Keratinocyte (primary cell): ENCODE measurements around the gene CHCHD1. TPM values are rescaled to one million over a fixed set of nuclear protein-coding genes. Genes with fewer than 3 reads are reported as not detected.
A peak's percentile ranks its signal among the peaks of the same experiment; 100 is the strongest.

Source experiments
- DNase-seq: peaks from one replicate; pipeline ENCODE4 v3.0.0-alpha.2; 2011; ENCODE audit warnings: low read depth, missing footprints, low spot score
- FAIRE-seq: peaks from 2 replicates; lab custom pipeline; 2011; peaks lifted over from hg19 to GRCh38; lab: Jason Lieb, UNC
- H2AFZ ChIP-seq: 2 replicates; pipeline ENCODE4 v1.6.0; 2012; ENCODE audit warnings: low read length, control low read depth, inconsistent platforms; ENCODE audit not compliant: control insufficient read depth
- H3K27ac ChIP-seq: 2 replicates; pipeline ENCODE4 v1.5.1; 2011; ENCODE audit warnings: low read length; ENCODE audit not compliant: control insufficient read depth, insufficient read depth
- H3K27me3 ChIP-seq: 3 replicates; pipeline ENCODE4 v1.6.0; 2011; ENCODE audit warnings: low read length; ENCODE audit not compliant: control insufficient read depth, insufficient read depth; ENCODE audit errors: extremely low read depth
- H3K36me3 ChIP-seq, 2 experiments: 2 replicates in 1 of 2; 3 replicates in 1 of 2; pipeline ENCODE4 v1.5.1; 2011; ENCODE audit warnings: low read length in 2 of 2, mild to moderate bottlenecking in 1 of 2; ENCODE audit not compliant: control insufficient read depth in 2 of 2, insufficient read depth in 2 of 2; ENCODE audit errors: extremely low read depth in 1 of 2
- H3K4me1 ChIP-seq: 3 replicates; pipeline ENCODE4 v1.5.1; 2011; ENCODE audit warnings: low read length; ENCODE audit not compliant: control insufficient read depth, insufficient read depth; ENCODE audit errors: extremely low read depth
- H3K4me2 ChIP-seq: 3 replicates; pipeline ENCODE4 v1.6.0; 2011; ENCODE audit warnings: low read depth, low read length; ENCODE audit not compliant: control insufficient read depth, insufficient read depth; ENCODE audit errors: extremely low read depth
- H3K4me3 ChIP-seq, 3 experiments: fragments of 200-600 bp in 1 of 3; sonication (generic) in 1 of 3; 2 replicates in 2 of 3; 3 replicates in 1 of 3; pipeline ENCODE4 v1.5.1; 2011 to 2016; ENCODE audit warnings: low read length in 3 of 3, mild to moderate bottlenecking in 3 of 3, control low read depth in 2 of 3, inconsistent platforms in 1 of 3, low read depth in 1 of 3, mixed read lengths in 1 of 3, mixed run types in 1 of 3, moderate library complexity in 1 of 3; ENCODE audit not compliant: control insufficient read depth in 2 of 3, insufficient read depth in 2 of 3; ENCODE audit errors: extremely low read depth in 1 of 3
- H3K79me2 ChIP-seq: 2 replicates; pipeline ENCODE4 v1.6.0; 2012; ENCODE audit warnings: low read length; ENCODE audit not compliant: control insufficient read depth, insufficient read depth
- H3K9ac ChIP-seq: 3 replicates; pipeline ENCODE4 v1.6.0; 2011; ENCODE audit warnings: low read length; ENCODE audit not compliant: control insufficient read depth, insufficient read depth; ENCODE audit errors: extremely low read depth
- H3K9me1 ChIP-seq: 3 replicates; pipeline ENCODE4 v1.6.0; 2011; ENCODE audit warnings: low read length; ENCODE audit not compliant: control insufficient read depth, insufficient read depth; ENCODE audit errors: extremely low read depth
- H3K9me3 ChIP-seq: 2 replicates; pipeline ENCODE4 v1.5.1; 2012; ENCODE audit warnings: low read depth, low read length; ENCODE audit not compliant: control insufficient read depth
- H4K20me1 ChIP-seq: 3 replicates; pipeline ENCODE4 v1.6.0; 2011; ENCODE audit warnings: low read length; ENCODE audit not compliant: control insufficient read depth, insufficient read depth; ENCODE audit errors: extremely low read depth
- EZH2 ChIP-seq: IDR thresholded peaks from one replicate; pipeline ENCODE4 v1.6.1; 2012; ENCODE audit warnings: inconsistent platforms, mild to moderate bottlenecking, low read length, moderate library complexity
- dilution Hi-C: fragments of 300-500 bp; cut with MboI; formaldehyde crosslinking; loops from one replicate; pipeline ENCODE4 v1.7.0; 2020; ENCODE audit warnings: low sequenced_read_pairs; ENCODE audit not compliant: extremely low pct_ligation_motif_present
- polyA plus RNA-seq, 5 experiments: library from polyadenylated mRNA; depleted of rRNA in 3 of 5; stranded (reverse) in 3 of 5; stranded (forward) in 1 of 5; unstranded in 1 of 5; fragments of >200 nt; gene quantifications; 1 replicate in 1 of 5; 2 replicates in 3 of 5; 3 replicates in 1 of 5; pipeline versions ENCODE4 v1.2.1 to v1.2.3, GENCODE V29; 2011 to 2012; ENCODE audit warnings: missing spikeins in 2 of 5, low read depth in 1 of 5, low replicate concordance in 1 of 5
- TF ChIP-seq, protein P1 (sequence below), 3 experiments: IDR thresholded peaks in 1 of 3; conservative IDR thresholded peaks in 1 of 3; optimal IDR thresholded peaks in 1 of 3; 2 replicates in 2 of 3; 3 replicates in 1 of 3; pipeline versions ENCODE3 to v1.5.1; 2011; ENCODE audit warnings: low read length in 3 of 3, mild to moderate bottlenecking in 3 of 3, moderate library complexity in 2 of 3, control low read depth in 1 of 3, inconsistent platforms in 1 of 3; ENCODE audit not compliant: insufficient read depth in 2 of 3; ENCODE audit errors: extremely low read depth in 1 of 3

Gene CHCHD1
- polyA plus RNA-seq, 1 donor (not counting 4 experiments of a cell fraction or from before 2014, with no cell fraction given) = 59.8 TPM

DNA sequence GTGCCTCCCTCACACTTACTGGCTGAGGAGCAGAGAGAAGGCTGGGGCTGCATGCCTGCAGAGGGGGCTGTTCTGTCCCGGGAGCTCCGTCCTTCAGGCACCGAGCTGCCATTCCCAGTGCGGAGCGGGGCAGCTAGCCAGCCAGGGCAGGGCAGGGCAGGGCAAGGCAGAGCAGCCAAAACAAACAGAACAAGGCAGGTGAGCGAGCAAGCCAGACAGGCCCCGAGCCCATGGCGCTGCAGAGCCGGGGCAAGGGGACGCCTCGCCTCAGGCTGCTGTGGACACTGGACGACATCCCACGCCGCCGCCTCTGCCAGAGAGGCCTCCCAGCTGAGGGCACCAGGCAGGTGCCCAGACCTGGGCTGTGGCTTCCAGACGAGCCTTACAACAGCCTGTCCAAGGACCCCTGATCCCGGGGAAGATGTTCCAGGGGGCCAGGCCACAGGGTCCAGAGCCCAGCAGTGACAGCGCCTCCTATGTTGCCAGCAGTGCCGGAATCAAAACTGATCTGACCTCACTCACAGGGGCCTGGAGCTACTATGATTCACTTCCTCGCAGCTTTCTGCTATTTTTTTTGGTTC lies 37.8 kb downstream of the CHCHD1 start:
- no peak overlapping the region for H2AFZ ChIP-seq
- peaks cover 16% of the 10 kb centered on the region for H3K4me1 ChIP-seq
- TF ChIP-seq, protein P1, sequence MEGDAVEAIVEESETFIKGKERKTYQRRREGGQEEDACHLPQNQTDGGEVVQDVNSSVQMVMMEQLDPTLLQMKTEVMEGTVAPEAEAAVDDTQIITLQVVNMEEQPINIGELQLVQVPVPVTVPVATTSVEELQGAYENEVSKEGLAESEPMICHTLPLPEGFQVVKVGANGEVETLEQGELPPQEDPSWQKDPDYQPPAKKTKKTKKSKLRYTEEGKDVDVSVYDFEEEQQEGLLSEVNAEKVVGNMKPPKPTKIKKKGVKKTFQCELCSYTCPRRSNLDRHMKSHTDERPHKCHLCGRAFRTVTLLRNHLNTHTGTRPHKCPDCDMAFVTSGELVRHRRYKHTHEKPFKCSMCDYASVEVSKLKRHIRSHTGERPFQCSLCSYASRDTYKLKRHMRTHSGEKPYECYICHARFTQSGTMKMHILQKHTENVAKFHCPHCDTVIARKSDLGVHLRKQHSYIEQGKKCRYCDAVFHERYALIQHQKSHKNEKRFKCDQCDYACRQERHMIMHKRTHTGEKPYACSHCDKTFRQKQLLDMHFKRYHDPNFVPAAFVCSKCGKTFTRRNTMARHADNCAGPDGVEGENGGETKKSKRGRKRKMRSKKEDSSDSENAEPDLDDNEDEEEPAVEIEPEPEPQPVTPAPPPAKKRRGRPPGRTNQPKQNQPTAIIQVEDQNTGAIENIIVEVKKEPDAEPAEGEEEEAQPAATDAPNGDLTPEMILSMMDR (optimal IDR thresholded peaks at IDR 0.05 in 1 of 3, IDR thresholded peaks at IDR 0.05 in 1 of 3, conservative IDR thresholded peaks at IDR 0.05 in 1 of 3; ENCODE audit: extremely low read depth in 1 of 3, insufficient read depth in 2 of 3, low read length in 3 of 3) = peak; percentile 38 to 52 (median 51)
- no peak for TF ChIP-seq EZH2
- DNase-seq (no peak), FAIRE-seq (no peak)
- peak overlapping the region; percentile 45 for H3K9ac ChIP-seq
- H3K4me2 ChIP-seq = peak overlapping the region; percentile 63
- H3K79me2 ChIP-seq = no peaks in the 10 kb centered on the region
- H3K9me3 ChIP-seq = no peaks in the 10 kb centered on the region
- no peaks in the 10 kb centered on the region for H3K27me3 ChIP-seq
- H3K4me3 ChIP-seq = peak overlapping the region in 1 of 3 experiments; percentile 17
- peaks cover 7 to 13% of the 10 kb centered on the region in 2 experiments for H3K36me3 ChIP-seq
- H4K20me1 ChIP-seq = no peaks in the 10 kb centered on the region
- dilution Hi-C loops = no loop called here
- no peak overlapping the region for H3K27ac ChIP-seq
- no peaks in the 10 kb centered on the region for H3K9me1 ChIP-seq

- Histone ChIP-seq H3K9me1 (no peaks in the 10 kb centered on the region), H3K27me3 (no peaks in the 10 kb centered on the region), H3K4me1 (peaks cover 26% of the 10 kb centered on the region), H3K4me3 (no peak overlapping the region), H2AFZ (no peak overlapping the region), H3K9me3 (no peaks in the 10 kb centered on the region), H3K79me2 (no peaks in the 10 kb centered on the region), H3K27ac (no peak overlapping the region), H4K20me1 (no peaks in the 10 kb centered on the region), H3K9ac (no peak overlapping the region), H3K4me2 (no peak overlapping the region), H3K36me3 (peaks cover 4 to 16% of the 10 kb centered on the region in 2 experiments)
- FAIRE-seq = no peak
- TF ChIP-seq EZH2 = no peak
- TF ChIP-seq, protein P1 (optimal IDR thresholded peaks at IDR 0.05 in 1 of 3, IDR thresholded peaks at IDR 0.05 in 1 of 3, conservative IDR thresholded peaks at IDR 0.05 in 1 of 3; ENCODE audit: extremely low read depth in 1 of 3, insufficient read depth in 2 of 3, low read length in 3 of 3) = no peak
- DNase-seq = no peak
- dilution Hi-C loops = no loop called here
Measured at GRCh38 chr10:73823391-73823790, 41.5 kb downstream of the CHCHD1 start.
